CD4-positive, alpha-beta T cell treated with Interleukin-15 for 1 hour (primary cell): ENCODE data around the gene B9D2.

Experiments used
- DNase-seq: peaks from one replicate; pipeline ENCODE4 v3.0.0-alpha.2; 2020

The B9D2 gene

DNA sequence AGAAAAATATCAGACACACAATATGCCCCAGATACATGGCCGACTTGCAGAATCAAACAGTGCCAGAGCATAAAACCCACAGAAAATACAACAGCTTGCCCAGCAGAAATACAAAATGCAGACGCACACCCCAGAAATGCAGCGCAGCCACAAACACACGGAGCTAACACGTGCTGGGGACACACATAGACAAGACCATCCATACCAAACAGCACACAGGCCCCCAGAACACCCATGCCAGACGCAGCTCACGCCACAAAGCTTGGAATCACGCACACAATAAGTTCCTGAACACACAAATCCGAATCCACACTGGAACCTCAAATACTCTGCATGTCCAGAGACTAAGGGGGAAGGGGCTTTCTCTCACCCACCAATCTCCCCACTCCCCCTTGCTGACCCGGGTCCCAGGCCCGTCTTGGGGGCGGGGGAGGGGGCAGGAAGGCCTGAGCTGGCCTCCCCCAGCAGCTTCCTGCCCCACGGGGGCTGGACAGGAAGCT is 36.8 kb downstream of the B9D2 start:
- no peak for DNase-seq

DNA sequence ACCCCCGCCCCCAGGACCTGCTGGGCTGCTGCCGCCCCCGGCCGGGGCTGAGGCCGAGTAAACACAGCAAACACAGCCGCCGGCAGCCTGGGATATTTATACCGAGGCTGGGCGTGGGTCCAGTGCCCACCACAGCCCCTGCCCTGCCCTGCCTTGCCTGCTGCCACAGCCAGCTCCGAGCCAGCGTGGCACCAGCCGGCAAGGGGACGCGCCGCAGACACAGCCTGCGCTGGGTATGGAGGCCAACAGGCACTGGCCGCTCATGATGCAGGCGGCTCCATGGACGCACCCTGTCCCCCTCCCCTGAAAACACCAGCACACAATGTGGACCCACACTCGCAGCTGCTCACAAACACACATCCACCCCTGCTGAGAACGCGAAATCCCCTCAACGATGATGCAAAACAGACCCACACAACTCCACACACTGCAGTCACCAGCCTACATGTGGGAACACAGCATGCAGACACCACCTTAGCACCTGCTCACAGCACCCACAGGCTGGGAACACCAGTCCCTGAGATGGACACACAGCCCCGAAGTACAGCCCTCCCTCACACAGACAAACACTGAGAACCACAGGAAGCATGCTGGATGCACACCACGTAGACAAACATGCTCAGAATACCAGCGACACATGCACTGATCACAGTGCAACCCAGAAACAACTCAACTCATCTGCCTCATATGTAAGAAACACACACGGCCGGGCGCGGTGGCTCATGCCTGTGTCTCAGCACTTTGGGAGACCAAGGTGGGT is 37.8 kb downstream of the B9D2 start:
- peak; percentile 61 for DNase-seq

DNA sequence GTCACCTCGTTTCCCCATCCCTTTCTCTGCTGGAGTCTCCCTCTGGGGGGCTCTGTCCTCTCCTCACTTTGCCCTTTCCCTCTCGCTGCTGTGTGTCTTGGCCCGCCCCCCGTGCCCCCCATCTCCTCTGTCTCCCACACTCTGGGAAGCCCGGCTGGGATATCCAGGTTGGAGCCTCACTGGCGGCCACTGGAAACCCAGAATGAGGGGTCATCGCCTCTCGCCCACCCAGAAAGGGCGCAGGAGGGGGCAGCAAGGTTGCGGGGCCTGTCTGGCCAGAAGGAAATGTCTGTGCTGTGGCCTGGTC is 38.4 kb downstream of the B9D2 start:
- DNase-seq, result no peak

DNA sequence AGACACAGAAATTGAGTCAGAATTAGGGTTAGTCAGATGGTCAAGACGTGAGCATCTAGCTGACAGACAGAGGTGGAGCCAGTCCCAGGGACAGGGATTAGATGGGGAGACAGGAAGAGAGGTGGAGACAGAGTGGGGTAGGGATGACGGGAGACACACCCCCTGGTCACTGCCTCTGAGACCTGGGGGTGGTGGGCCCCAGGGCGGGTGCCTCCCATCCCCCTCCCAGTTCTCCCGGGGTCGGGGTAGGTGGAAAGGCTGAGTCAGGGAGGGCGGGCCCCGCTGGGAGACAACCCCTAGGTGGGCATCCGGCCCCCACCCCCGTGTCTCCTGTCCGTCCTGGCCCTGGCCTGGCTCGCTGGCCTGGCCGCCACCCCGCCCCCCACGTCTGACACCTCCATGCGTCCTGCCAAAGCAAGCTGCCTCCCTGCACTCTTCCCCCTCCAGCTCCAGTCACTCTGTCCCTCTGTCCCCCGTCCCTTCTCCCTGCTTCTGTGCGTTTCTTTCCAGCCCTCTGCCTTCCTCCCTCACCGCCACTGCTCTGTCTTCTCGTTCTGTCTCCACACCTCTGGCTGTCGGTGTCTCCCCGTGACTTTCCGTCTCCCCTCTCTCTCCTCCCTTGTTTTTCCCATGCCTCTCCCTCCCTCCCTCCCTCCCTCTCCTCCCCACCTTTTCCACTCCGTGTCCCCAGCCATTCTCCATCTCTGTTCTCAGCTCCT is 38.9 kb downstream of the B9D2 start:
- peak; percentile 45 for DNase-seq

DNA sequence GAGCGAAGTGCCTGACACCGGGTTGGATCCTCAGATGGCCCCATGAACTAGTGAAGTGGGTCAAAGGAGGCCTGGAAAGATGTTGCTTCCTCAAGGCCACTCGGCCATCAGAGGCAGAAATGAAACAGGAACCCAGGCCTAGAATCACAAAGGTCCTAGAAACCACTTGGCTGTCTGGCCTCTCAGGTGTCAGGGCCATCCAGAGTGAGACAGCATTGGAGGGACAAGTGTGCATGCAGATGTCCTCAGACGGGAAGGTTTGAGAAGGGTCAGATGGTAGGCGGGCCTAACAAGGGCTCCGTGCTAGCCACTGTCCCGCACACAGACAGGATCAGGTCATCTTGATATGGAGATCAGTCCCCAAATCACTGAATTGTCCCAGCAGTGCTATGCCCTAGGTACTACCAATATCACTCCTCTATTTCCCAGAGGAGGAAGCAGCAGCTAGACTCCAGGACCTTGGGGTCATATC is 39.7 kb downstream of the B9D2 start:
- no peak for DNase-seq

DNA sequence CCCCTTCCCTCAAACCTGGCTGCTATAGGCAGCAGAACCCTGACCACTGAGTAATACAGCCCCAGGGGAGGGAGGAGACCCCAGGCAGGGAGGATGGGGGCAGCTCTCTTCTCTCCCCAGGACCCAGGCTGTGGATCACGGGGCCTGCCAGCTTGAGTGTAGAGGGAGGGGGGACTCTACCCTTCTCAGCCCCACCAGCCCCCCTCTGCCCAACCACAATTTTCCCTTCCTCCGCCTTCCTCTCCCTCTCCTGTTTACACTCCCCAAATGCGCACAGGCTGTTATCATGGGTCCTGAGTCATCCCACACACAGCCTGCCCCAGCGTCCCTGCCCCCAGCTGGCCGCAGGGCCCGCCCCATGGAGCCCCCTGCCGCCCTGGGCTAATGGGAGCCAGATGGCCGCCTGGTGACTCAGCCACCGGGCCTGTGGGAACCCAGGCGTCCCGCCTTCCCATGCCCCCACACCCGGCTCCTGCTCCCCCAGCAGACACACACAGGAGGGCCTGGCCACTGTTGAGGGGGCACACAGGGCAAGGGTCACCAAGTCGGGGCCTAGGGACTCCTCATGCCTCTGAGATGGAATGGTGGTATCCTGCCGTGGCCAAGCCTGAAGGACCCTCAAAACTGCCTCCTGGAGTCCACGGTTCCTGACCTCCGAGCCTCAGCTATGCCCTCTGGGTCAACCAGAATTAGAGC is 40.4 kb downstream of the B9D2 start:
- DNase-seq, result peak; percentile 54

DNA sequence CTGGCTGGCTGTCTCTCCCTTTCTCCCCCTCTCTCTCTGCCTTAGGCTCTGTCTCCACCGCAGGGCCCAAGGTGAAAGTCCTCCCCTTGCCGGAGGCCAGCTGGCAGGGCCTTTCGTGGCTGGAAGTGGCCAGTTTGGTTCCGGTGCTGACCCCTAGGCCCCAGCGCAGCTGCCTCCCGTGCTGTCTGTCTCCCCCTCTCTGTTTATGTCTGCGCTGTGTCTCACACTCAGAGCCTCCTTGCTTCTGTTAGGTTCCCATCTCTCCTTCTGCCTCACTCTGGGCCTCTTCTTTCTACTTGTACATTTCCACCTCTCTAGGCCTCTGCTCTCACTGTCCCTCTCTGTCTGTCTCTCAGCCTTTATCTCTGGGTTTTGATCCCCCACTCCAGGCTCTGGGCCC is 40.9 kb downstream of the B9D2 start:
- DNase-seq, result no peak

DNA sequence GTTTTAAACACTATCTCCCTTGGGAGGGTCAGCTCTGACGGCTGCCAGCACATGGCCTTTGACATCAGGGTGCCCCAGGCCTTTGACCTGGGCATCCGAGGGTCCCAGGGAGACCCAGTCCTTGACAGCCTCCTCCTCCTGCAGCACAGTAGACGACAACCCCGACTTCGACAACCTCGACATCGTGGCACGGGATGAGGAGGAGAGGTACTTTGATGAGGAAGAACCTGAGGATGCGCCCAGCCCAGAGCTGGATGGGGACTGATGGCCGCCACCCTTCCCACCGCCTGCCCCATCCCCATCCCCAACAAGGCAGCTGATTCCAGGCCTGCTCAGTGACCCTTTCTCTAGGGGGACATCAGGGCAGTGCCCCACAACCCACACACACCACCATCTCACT is 41.5 kb downstream of the B9D2 start:
- no peak for DNase-seq

DNA sequence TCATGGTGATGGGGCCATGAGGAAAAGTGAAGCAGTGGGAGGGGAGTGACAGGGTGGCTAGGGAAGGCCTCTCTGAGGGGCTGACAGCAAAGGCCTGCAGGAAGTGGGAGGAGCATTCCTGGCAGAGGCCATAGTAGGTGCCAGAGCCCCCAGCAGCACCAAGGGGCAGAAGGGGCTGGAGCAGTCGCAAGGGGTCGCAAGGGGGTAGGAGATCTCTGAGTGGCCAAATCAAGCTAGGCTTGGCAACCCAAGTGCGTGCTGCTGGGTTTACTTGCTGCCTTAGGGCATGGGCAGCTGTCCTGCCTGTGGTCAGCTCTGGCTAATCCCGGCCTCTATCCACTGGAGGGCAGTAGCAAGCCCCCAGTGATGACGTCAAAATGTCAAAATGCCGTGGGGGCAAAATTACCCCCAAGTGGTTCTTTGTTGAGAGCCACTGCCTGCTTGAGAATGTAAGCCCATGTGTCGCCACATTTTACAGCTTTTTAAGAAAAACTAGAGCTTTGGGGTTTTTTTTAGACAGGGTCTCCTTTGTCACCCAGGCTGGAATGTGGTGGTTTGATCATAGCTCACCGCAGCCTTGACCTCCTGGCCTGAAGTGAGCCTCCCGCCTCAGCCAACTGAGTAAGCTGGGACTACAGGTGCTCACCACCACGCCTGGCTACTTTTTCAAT is 42.2 kb downstream of the B9D2 start:
- no peak for DNase-seq

DNA sequence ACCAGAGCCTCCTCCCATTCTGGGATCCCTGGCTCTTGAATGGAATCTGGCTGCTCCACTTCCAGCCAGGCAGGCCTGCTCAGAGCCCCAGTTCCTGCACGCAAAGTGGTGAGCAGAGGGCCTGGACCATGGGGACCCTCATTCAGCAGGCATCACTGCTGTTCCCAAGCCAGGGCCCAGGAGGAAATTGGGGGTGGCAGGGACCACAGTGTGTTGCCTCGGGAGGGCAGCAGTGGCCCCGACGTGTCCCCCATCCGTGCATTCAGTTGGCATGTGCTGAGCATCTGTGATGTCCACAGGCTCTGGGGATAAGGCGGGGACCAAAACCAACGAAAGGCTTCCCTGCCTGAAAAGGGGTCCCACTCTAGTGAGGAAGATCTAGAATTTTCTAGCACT is 42.7 kb downstream of the B9D2 start:
- no peak for DNase-seq

DNA sequence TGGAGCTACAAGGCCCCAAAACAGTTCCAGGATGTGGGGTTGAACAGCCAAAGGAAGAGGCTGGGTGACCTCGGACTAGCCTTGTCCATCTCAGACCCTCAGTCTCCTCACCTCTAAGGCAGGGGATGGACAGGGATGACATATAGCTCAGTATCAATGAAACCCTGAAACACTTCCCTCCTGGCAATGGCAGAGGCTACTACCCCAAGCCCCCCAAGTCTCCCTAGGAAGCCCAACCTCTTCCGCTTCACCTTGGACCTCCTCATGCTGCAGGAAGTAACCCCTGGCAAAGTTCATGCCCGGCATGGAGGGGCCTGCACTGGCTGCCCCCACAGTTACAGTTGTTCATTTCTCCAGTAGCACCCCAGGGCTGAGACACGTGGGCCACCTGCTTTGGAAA is 43.4 kb downstream of the B9D2 start:
- no peak for DNase-seq

DNA sequence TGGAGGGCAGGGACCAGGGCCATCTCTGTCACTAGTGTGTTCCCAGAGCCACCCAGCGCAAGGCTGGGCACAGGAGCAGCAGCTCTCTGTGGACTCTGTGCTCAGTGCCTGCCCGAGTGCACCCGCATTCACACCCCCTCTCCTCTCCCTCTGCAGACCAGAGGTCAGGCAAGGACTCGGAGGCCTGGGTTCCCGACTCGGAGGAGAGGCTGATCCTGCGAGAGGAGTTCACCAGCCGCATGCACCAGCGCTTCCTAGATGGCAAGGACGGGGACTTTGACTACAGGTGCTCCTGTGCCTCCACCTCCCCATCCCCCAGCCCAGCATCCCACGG is 43.8 kb downstream of the B9D2 start:
- DNase-seq, result no peak

DNA sequence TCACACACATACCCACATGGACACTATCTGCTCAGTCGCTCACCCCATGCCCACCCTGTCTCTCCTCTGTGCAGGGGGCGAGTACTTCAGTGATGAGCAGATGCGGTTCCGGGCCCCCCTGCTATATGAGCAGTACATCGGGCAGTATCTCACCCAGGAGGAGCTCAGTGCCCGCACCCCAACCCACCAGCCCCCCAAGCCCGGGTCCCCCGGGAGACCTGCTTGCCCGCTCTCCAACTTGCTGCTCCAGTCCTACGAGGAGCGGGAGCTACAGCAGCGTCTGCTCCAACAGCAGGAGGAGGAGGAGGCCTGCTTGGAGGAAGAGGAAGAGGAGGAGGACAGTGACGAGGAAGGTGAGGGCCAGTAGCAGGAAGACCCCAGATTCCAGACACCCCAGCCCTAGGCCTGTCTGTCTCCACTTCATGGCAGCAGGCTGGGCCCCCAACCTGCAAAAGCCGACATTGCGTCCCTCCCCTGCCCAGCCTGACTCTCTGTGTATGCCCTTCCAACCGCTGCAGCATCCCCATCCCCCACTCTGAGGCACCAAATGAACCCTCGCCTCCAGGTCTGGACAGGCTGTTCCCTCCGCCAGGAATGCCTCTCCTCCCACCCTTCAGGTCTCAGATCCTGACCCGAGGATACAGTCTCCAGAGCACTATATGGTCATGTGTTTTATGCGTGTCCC is 44.3 kb downstream of the B9D2 start:
- DNase-seq, result no peak

DNA sequence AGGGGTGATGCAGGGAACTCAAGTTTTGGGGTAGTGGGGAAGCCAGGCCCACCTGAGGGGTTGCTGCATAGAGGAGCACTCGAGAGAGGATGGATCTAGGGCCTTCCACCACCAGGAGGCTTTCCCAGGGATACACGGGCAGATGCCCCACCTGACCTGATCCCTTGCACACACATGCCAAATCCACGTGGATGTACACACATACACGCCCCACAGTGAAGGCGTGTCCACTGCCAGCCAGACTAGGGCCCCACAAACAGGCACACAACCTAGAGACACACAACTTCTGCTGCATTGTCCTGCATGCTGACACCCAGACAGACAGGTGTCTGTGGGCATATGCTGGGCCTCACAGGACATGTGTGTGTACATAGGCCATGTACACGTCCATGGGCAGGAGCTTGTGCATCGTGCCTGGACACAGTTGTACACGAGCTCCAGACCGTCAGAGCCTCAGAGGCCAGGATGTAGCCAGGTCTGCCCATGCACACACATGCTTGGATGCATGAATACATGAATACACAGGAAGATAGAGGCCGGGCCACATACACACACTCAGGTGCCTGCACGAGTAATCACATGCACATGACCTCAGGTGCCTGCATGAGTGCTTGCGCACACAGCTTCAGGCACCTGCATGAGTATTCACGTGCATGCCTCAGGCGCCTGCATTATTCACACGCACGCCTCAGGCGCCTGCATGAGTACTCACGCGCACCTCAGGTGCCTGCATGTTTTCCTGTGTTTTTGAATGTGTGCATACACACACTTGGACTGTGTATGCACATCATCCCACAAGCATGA is 45.1 kb downstream of the B9D2 start:
- no peak for DNase-seq

DNA sequence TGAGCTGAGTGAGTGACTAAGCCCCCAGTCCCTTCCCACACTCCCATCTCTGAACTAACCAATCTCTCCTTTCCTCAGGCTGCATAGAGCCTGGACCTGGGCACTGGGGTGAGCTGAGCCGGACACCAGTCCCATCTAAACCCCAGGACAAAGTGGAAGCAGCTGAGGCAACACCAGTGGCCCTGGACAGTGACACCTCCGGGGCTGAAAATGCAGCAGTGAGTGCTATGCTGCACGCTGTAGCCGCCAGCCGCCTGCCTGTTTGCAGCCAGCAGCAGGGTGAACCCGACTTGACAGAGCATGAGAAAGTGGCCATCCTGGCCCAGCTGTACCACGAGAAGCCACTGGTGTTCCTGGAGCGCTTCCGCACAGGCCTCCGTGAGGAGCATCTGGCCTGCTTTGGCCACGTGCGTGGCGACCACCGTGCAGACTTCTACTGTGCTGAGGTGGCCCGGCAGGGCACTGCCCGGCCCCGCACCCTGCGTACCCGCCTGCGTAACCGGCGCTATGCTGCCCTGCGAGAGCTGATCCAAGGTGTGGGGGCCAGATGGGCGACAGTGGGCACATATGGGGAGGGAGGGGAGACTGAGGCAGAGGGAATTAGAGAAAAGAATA is 47.5 kb downstream of the B9D2 start:
- DNase-seq, result no peak

DNA sequence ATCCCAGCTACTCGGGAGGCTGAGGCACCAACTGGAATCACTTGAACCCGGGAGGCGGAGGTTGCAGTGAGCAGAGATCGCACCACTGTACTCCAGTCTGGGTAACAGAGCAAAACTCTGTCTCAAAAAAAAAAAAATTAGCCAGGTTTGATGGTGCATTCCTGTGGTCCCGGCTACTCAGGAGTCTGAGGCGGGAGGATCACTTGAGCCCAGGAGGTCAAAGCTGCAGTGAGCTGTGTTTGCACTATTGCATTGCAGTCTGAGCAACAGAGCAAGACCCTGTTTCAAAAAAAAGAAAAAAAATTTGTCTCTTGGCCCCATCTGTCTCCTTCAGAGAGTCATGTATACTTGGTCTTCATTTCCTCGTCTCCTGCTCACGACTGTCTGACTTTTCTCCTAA is 52.3 kb downstream of the B9D2 start:
- no peak for DNase-seq

DNA sequence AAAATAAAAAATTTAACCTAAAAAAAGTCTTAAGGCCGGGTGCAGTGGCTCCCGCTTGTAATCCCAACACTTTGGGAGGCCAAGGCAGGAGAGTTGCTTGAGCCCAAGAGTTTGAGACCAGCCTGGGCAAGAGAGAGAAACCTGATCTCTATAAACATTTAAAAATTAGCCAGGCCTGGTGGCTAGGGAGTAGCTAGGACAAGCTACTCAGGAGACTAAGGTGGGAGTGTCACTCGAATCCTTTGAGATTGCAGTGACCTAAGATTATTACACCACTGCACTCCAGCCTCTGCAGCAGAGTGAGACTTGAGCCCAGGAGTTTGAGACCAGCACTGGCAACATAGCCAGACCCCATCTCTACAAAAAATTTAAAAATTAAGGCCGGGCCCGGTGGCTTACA is 52.9 kb downstream of the B9D2 start:
- DNase-seq, result no peak

DNA sequence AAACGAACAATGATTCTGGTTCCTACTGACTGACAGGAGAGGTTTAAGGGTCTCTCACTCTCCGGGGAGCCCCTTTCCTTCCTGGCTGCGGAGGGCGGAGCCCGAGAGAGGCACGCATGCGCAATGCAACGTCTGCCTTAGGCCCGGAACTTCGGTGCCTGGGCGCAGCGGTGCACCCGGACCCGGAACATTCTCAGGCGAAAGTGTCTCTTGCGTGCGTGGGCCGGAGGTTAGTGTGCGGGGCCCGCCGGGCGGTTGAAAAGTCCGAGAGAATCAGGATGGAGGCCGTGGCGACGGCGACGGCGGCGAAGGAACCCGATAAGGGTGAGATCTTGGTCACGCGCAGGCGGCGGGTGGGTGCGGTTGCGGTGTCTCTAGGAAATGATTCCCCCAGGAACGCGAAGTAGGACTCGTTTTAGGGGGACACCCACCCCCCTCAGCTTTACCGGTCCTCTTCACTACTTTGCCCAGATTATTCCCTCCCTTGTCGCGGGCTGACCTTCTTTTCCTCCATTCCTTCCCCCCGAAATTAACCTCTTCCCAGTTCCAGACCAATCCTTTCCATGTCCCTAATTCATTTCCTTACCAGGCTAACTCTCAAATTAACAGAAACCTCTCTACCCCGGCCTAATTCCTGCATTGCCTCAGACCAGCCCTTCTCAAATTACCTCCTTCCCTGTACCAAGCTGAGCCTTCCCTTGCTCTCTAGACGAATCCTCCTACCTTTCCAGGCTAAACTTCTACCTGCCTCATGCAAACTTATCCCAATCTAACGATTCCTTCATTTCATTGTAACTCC is 53.7 kb downstream of the B9D2 start, which contains the start of gene CCDC97:
TSS of gene CCDC97 (plus strand) at position 140 of the 799 bp plus-strand sequence. CDS start at position 279, 139 bp downstream.
- DNase-seq, result peak; percentile 89

DNA sequence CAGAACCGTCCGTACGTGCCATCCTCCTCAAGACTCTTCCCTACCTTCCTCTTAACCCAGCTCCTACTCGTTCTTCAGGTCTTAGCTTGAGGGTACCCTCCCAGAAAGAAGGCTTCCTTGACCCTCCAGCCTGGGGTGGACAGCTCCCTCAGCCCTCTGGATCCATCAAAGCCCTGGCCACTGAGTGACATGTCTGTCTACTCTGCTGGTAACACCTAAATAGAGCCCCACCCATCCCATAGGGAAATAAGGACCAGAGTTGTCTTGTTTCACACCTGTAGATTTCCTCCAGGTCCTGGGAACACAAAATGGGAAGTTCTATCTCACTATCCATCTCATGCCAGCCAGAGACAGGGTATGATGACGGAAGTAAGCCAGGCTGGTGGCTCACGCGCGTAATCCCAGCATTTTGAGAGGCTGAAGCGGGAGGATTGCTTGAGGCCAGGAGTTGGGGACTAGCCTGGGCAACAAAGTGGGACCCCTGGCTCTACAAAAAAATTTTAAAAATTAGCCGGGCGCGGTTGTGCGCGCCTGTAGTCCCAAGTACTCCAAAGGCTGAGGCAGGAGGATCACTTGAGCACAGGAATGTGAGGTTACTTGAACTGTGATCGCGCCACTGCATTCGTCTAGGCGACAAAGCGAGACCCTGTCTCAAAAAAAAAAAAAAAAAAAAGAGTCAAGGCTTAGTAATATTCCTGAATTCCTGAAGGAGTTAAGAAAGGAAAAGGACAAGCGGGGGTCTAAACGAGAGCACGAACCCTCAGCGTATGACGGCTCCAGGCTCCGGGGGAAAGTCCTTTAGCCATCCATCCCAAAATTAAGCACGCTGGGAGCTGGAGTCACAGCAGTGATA is 54.5 kb downstream of the B9D2 start:
- DNase-seq, result no peak
